Bronchial epithelial cell (primary cell): Measurements from ENCODE around the gene NEFH. TPM values are rescaled to one million over a fixed set of nuclear protein-coding genes. Genes with fewer than 3 reads are reported as not detected.

ENCODE experiments used
- DNase-seq: peaks from one replicate; pipeline ENCODE4 v3.0.0-alpha.2; 2010; ENCODE audit warnings: low read depth
- FAIRE-seq: peaks from 2 replicates; lab custom pipeline; 2011; peaks lifted over from hg19 to GRCh38; lab: Jason Lieb, UNC
- H3K27me3 ChIP-seq: 2 replicates; pipeline ENCODE4 v1.5.1; 2011; ENCODE audit warnings: low read length; ENCODE audit not compliant: control insufficient read depth, insufficient read depth
- H3K36me3 ChIP-seq: 2 replicates; pipeline ENCODE4 v1.5.1; 2011; ENCODE audit warnings: low read length; ENCODE audit not compliant: control insufficient read depth, insufficient read depth
- H3K4me3 ChIP-seq: 2 replicates; pipeline ENCODE4 v1.5.1; 2011; ENCODE audit warnings: mild to moderate bottlenecking, low read depth, low read length, control low read depth
- CTCF ChIP-seq: IDR thresholded peaks from 2 replicates; pipeline ENCODE4 v1.5.1; 2011; ENCODE audit warnings: mild to moderate bottlenecking, moderate library complexity, low read length, control low read depth, inconsistent platforms; ENCODE audit not compliant: insufficient read depth, severe bottlenecking
- total RNA-seq: library from RNA; depleted of rRNA; stranded (reverse); fragments of >200 nt; gene quantifications from 2 replicates; pipeline ENCODE4 v1.2.1, GENCODE V29; 2014

The NEFH gene
- total RNA-seq, 1 donor from 2014 or later, result under 0.01 TPM

GRCh38 chr22:29530716-29531115, 50.7 kb downstream of the NEFH start:
- Histone ChIP-seq H3K36me3 (peaks cover 31% of the 10 kb centered on the region), H3K27me3 (no peaks in the 10 kb centered on the region), H3K4me3 (no peak overlapping the region)
- DNase-seq, result no peak
- TF ChIP-seq CTCF, result no peak
- no peak for FAIRE-seq

- TF ChIP-seq CTCF, result no peak
- H3K4me3 ChIP-seq, result no peak overlapping the region
- H3K36me3 ChIP-seq, result peaks cover 33% of the 10 kb centered on the region
- no peaks in the 10 kb centered on the region for H3K27me3 ChIP-seq
- no peak for DNase-seq
- no peak for FAIRE-seq
Observed at GRCh38 chr22:29531419-29531818, 51.4 kb downstream of the NEFH start.

- Histone ChIP-seq H3K4me3 (no peak overlapping the region), H3K36me3 (peaks cover 24% of the 10 kb centered on the region), H3K27me3 (no peaks in the 10 kb centered on the region)
- TF ChIP-seq CTCF, result no peak
- no peak for FAIRE-seq
- no peak for DNase-seq
Observed at GRCh38 chr22:29536411-29536810, 56.4 kb downstream of the NEFH start.

GRCh38 chr22:29539105-29539504, 59.1 kb downstream of the NEFH start:
- H3K4me3 ChIP-seq, result no peak overlapping the region
- TF ChIP-seq CTCF, result no peak
- FAIRE-seq, result no peak
- H3K36me3 ChIP-seq, result peaks cover 23% of the 10 kb centered on the region
- no peaks in the 10 kb centered on the region for H3K27me3 ChIP-seq
- no peak for DNase-seq

Other genes starting within 250 kb of the NEFH start
- gene RHBDD3, start 212.2 kb upstream of the NEFH start, total RNA-seq, result 21.6 and 25.0 TPM in 2 replicates
- gene EWSR1, start 211.9 kb upstream of the NEFH start, total RNA-seq, result 87.1 and 163 TPM in 2 replicates
- gene GAS2L1, start 173.6 kb upstream of the NEFH start, total RNA-seq, result 4.1 and 5.3 TPM in 2 replicates
- gene RASL10A, start 164.5 kb upstream of the NEFH start, total RNA-seq, result not detected in 2 replicates
- 44.8 and 55.6 TPM in 2 replicates for gene AP1B1, start 91.6 kb upstream of the NEFH start, total RNA-seq
- not detected in 2 replicates for gene RFPL1, start 41.6 kb upstream of the NEFH start, total RNA-seq
- 43.2 and 44.0 TPM in 2 replicates for gene THOC5, start 73.5 kb downstream of the NEFH start, total RNA-seq
- gene NIPSNAP1, start 100.9 kb downstream of the NEFH start, total RNA-seq, result 19.7 and 20.4 TPM in 2 replicates
- 23.6 and 28.4 TPM in 2 replicates for gene NF2, start 123.4 kb downstream of the NEFH start, total RNA-seq
- gene CABP7, start 239.8 kb downstream of the NEFH start, total RNA-seq, result not detected in 2 replicates